ENCODE data around the gene HEATR5A.
A peak's percentile ranks its signal among the peaks of the same experiment; 100 is the strongest.
"Not testable (repeated sequence)": the region's sequence is repeated elsewhere in the genome, so short reads cannot be mapped to it uniquely, and the experiment has no call there.

Gene HEATR5A

DNA sequence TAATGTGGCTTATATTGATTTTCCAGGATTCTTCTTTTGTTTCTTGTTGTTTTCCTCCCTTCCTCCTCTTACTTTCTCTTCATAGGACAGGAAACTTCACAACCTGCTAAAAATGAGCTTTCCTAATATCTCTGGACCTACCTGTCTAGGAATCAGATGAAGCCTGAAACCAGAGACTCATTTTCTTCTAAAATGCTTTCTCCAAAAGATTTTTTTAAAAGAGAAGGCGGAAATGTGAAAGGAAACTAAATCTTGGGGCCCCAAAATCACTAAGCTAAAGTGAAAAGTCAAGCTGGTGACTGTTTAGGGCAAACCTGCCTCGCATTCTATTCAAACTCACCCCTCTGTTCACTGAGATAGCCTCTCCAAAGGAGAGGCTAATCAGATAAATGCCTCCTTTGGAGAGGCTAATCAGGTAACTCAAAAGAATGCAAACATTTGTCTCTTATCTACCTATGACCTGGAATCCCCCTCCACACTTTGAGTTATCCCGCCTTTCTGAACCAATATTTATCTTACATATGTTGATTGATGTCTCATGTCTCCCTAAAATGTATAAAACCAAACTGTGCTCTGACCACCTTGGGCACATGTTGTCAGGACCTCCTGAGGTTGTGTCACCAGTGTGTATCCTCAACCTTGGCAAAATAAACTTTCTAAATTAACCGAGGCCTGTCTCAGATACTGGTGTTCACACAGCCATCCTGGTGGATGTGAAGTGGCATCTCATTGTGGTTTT, 140.0 kb downstream of the HEATR5A start:
- DNase-seq, result no peak

DNA sequence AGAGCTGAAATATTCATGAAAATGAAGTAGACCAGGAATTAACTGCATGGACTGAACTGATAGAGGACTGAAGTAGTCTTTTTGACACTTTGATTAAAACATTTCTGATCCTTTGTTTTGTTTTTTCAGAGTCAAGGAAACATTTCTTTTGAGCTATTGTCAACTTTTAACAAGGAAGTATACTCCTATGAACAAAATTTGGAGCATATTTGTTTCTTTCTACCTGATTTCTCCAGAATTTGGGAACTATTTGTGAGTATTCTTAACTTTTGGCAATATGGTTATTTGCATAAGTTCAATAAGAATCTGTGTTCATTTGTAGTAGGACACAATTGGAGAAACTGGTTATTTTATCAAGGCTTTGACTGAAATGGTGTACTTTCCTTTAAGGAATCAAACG, 141.5 kb downstream of the HEATR5A start:
- DNase-seq, result no peak

DNA sequence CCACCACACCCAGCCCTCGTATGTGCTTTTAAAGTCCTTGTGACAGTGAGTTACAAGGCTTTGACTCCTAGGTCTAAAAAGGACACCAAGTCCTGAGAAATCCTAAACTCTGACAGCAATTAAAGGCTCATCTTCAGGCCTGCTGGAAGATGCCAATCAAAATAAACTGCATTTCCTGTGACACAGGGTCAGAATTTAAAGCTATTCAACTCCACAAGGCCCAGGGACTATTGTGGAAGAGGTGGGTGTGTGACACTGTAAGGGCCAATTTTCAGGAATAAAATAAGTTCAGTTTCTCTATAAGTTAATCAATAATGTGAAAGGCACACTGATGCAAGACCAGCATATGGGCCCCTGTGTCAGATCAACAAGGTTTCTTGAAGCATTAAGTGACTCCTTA, 143.3 kb downstream of the HEATR5A start:
- no peak for DNase-seq

DNA sequence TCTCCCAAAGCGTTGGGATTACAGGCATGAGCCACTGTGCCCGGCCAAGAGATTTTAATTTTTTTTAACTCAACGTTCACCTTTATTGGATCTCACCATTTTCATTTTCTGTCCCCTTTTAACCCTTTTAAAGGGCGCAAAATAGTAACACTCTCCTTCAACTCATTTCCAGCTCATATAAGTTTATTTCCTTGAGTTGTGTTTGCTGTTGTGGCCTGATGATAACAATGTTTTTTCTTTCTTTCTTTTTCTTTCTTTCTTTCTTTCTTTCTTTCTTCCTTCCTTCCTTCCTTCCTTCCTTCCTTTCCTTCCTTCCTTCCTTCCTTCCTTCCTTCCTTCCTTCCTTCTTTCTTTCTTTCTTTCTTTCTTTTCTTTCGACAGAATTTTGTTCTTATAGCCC, 143.9 kb downstream of the HEATR5A start:
- not testable (repeated sequence) for DNase-seq

DNA sequence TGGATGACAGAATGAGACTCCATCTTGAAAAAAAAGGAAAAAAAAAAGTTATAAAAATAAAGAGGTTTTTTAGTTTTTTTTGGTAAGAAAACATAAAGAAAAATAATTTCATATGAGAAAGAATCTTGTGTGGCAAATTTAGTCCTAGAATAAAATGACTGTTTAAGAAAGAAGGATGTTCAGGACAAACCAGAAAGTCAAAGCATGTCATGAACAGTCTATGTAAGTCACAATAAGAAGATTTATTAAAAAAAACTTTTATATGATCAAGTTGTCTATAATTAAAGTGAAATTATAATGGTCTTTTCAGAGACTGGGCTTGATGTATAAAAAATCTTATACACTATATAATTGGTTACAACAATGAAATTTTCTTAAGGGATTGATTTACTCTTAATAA, 144.6 kb downstream of the HEATR5A start:
- no peak for DNase-seq

DNA sequence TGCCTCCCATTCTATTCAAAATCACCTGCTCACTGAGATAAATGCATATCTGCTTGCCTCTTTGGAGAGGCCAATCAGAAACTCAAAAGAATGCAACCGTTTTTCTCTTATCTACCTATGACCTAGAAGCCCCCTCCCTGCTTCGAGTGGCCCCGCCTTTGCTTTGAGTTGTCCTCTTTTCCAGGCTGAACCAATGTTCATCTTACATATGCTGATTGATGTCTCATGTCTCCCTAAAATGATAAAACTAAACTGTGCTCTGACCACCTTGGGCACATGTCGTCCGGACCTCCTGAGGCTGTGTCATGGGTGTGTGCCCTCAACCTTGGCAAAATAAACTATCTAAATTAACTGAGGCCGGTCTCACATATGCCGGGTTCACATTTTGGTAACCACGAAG, 148.7 kb downstream of the HEATR5A start:
- no peak for DNase-seq

DNA sequence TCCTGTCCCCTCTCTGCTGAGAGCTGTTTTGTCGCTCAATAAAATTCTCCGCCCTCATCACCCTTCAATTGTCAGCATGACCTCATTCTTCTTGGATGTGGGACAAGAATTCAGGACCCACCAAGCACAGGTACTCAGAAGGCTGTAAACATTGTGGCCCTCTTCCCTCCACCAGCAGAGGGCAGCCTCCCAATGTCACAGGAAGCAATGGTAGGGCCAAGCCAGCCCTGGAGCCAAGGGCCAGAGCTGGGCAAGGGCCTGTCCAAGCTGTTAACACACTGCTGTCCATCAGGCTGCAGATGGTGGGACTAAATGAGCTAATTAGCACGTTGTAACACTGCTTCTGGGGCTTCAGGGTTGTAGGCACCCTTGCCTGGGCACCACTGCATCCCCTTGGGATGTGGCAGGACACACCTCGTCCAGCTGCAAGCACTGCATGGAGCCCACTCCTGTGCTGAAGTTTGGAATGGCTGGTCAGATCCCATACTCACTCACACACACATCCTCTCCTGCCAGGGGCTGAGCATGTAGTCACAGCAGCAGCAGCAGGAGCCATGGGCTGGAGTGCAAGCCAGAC, 150.1 kb downstream of the HEATR5A start:
- peak; percentile 6 for DNase-seq

DNA sequence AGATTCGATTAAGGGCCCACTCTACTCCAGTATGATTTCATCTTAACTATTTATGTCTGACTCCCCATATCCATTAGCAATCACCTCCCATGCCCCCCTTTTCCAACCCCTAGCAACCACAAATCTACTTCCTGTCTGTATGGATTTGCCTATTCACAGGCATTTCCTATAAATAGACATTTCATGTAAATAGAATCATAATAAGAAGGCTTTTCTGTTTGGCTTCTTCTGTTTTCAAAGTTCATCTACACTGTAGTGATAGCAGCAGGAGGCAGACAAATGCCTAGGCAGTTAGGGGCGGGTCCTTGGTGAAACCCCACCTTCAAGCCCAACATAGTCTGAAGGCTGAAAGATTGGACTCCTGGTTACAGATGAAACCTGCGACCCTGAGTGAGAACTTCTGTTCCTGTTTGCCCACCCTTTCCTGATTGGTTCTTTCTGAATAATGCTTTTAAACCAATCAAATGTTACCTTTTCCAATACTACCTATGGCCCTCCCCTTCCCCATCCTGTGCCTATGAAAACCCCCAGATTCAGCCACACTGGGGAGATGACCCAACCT, 150.6 kb downstream of the HEATR5A start:
- no peak for DNase-seq

DNA sequence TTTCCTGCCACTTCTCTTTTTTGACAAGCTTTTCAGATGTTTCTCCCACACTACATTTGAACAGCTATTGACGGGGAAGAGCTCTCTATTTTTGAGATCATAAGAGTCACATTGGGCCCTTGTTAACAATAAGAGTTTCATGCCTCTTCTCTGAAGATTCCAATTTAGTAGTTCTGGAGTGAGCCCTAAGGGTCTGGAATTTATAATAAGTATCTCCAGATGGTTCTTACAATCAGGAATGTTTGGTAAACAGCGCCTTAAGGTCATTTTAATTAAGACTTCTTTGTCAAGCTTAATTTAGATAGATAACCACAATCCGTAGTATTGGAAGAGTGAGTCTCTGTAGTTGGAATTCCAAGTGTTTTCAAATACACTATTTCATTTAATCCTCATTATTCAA, 152.1 kb downstream of the HEATR5A start:
- DNase-seq, result no peak

DNA sequence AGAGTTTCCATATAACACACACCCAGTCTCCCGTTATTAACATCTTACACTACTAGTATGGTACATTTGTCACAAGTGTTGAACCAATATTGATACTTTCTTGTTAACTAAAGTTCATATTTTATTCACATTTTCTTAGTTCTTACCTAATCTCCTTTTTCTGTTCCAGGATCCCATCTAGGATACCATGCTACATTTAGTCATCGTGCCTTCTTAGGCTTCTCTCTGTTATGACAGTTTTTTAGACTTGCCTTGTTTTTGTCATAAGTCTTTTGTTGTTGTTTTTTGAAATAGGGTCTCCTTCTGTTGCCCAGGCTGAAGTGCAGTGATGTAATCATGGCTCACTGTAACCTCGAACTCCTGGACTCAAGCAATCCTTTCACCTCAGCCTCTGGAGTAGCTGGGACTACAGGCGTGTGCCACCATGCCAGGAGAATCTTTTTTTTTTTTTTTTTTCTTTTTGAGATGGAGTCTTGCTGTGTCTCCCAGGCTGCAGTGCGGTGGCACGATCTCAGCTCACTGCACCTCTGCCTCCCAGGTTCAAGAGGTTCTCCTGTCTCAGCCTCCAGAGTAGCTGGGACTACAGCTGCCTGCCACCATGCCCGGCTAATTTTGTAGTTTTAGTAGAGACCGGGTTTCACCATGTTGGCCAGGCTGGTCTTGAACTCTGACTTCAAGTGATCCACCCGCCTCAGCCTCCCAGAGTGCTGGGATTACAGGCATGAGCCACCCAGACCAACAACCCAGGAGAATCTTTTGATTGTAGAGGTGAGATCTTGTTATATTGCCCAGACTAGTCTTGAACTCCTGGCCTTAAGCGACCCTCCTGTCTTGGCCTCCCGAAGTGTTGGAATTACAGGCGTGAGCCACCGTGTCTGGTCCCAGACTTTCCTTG, 153.7 kb downstream of the HEATR5A start:
- no peak for DNase-seq

DNA sequence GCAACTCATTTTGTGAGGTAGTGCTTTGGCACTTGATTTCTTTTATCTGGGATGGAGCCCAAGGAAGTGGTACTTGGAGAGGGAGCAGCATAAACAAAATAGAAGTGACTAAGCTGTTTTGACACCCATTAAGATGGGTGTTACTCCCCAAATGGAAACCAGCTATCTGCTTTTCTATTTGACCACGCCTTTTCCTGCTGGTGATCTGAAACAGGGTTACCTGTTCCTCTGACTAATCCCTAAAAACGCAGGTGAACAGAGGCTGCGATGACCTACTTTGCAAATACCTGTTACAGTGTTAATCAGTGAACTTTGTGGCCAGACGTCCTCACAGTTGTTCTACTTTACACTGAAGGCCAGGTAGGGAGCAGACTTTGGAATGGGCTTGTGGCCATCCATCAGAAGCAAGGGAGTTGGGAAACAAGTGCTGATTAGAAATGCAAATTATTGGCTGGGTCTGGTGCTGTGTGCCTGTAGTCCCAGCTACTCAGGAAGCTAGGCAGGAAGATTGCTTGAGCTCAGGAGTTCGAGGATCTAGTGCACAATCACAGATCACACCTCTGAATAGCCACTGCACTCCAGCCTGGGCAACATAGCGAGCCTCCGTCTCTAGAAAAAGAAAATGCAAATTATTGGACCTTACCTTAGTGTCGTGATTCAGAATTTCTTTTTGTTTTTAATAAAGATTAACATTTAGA, 154.5 kb downstream of the HEATR5A start:
- no peak for DNase-seq

DNA sequence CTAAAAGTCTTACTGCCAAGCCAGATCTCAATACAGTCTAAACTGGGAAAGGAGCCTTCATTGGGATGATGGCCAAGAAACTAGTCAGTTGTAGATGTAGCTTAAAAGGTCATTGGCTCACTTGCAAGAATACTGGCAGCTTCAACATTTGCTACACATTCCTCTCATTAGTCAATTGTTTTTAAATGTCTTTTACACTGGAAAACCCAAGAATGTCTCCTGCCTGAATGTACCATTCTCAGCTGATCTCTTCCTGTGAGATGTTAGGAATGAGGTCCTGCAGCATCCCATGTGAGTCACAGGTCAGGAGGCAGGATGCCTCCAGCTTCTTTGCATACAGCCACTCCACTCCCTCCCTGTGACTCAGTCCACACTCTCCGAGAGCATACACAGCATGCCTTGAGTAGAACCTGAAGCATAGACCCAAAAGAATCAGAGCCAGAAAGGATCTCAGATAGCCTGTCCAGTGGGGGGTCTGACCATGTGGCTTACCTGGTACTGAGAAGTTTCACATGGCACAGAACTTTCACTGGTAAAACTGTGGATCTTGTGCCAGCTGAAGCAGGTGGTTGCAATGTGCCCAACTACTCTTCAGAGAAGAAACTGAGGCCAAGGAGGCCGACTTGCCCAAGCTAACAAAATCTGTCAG, 156.7 kb downstream of the HEATR5A start:
- DNase-seq, result no peak

DNA sequence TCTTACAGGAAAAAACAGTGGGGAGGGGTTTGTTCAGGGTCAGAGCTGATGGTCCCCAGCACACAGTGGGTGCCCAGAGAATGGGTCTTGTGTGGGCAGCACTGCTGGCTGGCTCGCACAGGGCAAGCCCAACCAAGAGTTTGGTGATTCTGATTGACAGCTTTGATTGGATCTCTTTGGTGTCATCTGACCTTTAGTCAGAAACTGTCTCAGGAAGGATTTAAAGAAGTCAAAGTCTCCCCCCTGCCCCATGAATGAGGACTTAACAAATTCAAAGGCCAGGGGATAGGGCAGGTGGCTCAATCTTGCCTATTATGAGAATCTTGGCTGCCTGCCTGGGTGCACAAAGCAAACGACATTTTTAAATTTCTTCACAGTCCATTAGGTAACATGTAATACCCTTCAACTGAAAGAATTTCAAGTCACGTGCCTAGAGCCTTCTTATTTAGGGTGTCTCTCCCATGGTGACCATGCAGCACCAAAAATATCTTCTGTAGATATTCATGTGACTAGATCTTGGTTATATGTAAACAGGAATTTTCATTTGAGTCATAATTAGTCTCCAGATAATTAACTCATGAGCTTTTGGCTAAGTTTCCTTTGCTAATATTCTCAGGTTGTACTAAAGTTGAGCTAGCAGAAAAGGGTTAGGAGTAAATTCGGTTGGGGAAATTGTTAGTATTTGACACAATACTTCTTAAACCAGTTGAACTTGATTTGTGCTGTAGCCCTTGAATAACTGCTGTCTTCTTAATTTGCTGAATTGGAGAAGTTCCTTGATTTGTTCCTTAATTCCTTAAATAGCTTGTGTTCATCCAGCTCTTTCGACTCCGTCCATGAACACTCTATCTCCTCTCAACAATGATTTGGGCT, 158.3 kb downstream of the HEATR5A start:
- DNase-seq, result no peak

DNA sequence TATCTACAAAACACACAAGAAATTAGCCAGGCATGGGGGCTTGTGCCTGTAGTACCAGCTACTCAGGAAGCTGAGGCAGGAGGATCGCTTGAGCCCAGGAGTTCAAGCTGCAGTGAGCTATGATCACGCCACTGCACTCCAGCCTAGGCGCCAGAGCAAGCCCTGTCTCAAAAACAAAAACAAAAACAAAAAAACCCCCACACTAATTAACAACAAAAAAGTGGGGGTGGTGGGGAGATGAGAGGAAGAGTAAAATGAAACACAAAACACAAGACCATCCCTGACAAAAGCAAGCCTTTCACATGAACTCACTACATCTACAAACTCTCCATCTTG, 158.9 kb downstream of the HEATR5A start:
- DNase-seq, result no peak

DNA sequence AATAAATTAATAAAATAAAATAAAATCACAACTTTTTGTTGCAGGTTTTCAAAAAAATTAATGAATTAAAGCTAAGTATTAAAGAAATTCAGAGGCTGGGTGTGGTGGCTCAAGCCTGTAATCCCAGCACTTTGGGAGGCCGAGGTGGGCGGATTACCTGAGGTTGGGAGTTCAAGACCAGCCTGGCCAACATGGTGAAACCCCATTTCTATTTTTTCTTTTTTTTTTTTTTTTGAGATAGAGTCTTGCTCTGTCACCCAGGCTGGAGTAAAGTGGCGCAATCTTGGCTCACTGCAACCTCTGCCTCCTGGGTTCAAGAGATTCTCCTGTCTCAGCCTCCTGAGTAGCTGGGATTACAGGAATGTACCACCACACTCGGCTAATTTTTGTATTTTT, 161.3 kb downstream of the HEATR5A start:
- DNase-seq, result not testable (repeated sequence)

DNA sequence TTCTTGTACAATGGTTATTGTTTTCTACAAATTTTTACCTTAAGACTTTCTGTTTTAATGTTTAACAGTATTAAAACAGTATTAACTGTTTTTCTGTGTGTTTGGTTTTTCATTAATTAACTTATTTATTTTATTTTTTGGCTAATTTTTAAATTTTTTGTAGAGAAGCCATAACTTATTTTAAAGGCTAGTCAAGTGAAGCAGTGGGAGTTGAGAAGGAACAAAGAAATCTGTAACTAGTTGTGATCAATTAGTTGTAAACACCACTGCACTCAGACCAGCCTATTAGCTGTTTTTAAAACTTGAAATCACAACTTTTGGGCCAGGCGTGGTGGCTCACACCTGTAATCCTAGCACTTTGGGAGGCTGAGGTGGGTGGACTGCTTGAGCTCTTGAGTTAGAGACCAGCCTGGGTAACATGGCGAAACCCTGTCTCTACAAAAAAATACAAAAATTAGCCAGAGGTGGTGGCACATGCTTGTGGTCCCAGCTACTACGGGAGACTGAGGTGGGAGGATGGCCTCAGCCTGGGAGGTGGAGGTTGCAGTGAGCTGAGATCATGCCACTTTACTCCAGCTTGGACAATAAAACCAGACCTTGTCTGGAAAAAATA, 161.8 kb downstream of the HEATR5A start:
- DNase-seq, result no peak

DNA sequence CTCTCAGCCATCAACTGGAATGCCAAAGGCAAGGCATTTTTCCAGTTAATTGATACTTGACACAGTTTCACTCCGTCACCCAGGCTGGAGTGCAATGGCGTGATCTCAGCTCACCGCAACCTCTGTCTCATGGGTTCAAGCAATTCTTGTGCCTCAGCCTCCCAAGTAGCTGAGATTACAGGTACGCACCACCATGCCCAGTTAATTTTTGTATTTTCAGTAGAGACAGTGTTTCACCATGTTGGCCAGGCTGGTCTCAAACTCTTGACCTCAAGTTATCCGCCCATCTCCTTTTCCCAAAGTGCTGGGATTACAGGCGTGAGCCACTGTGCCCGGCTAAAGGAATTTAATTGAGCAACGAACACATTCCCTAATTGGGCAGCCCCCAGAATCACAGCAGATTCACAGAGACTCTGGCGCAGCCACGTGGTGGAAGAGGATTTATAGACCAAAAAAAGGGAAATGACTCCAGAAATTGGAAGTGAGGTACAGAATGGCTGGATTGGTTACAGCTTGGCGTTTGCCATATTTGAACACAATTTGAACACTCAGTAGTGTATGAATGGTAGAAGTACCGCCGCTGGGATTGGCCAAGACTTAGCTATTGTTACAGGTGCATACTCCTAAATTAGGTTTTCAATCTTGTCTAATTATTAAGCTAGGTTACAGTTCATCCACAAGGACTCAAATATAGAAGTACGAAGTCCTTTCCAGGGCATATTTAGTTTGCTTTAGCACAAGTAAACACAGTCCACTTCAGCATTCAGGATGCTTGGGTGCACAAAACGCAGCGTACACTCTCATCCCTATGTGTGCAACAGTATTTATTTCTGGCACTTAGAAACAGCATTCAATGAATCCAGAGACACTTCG, 162.6 kb downstream of the HEATR5A start:
- not testable (repeated sequence) for DNase-seq

DNA sequence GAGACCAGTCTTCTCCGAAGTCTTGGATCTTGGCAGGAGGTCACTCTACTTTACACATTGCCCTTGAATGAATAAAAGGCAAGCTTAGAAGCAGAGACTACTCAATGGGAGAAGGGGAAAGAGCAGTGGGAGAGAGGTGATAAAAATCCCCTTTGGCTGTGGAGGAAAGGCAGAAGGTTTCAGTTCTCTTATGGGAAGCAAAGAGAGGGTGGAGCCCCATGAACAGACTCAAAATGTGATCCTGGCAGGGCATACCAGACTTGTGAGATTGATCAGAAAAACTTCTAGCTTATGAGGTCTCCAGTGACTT, 163.2 kb downstream of the HEATR5A start:
- DNase-seq, result no peak

DNA sequence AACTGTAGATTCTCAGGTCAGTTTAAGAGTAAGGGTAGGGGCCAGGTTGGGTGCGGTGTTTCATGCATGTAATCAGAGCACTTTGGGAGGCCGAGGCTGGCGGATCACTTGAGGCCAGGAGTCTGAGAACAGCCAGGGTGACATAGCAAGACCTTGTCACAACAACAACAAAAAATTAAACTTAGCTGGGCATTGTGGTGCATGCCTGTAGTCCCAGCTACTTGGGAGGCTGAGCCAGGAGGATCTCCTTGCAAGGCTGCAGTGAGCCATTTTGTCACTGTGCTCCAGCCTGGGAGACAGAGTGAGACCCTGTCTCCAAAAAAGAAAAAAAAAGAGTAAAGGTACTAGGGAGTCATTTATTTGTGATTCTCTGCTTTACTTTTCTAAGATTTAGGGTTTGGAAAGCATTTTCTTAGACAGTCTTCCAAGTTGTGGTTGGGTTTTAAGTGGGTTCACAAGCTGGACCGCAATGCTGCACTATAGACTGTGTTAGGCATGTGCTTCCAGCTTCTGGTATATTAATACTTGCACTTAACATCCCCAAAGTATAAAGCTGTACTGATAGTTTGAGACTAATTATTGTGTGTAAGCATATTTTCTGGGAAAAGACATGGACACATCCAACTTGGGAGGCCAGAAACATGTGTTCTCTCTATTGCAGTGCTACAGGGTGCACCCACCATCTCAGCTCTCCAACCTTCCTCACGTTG, 163.7 kb downstream of the HEATR5A start:
- DNase-seq, result no peak

DNA sequence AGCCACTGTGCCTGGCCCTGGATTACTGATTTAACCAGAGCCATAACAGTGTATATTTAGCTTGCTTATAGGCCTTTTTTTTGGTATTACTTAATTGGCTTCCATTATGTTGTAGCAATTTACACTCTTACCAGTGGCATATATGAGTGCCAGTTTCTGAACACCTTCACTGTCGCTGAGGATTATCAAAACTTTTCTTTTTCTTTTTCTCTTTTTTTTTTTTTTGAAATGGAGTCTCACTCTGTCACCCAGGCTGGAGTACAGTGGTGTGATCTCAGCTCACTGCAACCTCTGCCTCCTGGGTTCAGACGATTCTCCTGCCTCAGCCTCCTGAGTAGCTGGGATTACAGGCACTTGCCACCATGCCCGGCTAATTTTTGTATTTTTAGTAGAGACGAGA, 164.4 kb downstream of the HEATR5A start:
- DNase-seq, result not testable (repeated sequence)

Data from activated naive CD4-positive, alpha-beta T cell treated with Interleukin-2 at 50 U/mL for 16 hours (primary cell).